Midbrain (tissue), 1 donor: Measurements from ENCODE around the gene PPP2R5D.
"Not testable (repeated sequence)": the region's sequence is repeated elsewhere in the genome, so short reads cannot be mapped to it uniquely, and the experiment has no call there.

Experiments used
- DNase-seq: peaks from one replicate; lab custom pipeline; 2025; lab: John Stamatoyannopoulos, UW

PPP2R5D gene

DNA sequence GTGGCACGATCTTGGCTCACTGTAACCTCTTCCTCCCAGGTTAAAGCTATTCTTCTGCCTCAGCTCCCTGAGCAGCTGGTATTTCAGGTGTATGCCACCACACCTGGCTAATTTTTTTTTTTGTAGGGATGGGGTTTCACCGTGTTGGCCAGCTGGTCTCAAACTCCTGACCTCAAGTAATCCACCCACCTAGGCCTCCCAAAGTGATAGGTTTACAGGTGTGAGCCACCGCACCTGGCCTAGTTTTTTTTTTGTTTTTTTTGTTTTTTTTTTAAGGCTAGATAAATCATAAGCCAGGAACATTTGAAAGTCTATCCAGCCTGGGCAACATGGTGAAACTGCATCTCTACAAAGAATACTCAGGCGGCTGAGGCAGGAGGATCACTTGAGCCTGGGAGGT is 48.0 kb downstream of the PPP2R5D start:
- DNase-seq = no peak

DNA sequence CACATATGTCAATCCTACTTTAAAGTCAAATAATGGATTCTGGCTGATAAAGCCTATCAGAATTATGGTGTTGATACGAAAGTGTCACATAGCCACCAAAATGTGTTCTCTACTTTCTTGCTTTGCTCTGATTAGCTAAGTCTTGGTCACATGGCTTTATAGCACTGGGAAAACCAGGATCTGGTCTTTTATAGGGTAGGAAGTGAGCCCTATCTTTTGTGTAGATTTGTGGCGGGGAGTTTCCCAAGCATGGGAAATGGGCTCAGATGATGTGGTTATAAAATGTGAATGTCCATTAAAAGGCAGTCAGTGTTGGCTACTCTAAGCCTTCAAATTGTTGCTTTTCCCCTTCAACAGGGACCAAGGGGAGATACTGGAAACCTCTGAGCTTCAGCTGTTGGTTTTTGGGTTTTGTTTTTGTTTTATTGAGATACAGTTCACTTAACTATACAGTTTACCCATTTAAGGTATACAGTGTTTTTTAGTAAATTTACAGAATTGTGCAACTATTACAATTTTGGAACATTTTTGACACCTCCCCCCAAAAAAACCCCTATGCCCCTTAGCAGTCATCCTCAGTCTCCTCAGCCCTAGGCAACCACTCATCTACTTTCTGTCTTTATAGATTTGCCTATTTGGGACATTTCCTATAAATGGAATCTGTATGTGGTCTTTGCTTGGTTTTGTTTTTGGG is 49.3 kb downstream of the PPP2R5D start:
- no peak for DNase-seq

DNA sequence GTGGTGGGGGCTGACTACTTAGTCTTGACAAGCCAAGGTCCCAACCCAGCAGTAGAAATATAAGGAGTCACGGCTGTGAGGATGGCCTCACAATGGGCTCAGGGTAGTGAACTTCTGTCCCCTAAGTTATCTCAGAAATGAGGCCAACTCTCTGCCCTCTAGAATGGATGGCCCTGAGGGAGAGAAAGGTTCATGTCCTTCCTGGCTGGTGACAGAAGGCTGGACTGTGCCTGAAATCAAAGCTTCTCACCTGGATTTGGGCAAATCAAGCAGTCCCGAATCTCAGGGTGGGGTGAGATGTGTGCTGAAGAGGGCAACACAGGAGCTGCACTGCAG is 49.8 kb downstream of the PPP2R5D start:
- DNase-seq = no peak

DNA sequence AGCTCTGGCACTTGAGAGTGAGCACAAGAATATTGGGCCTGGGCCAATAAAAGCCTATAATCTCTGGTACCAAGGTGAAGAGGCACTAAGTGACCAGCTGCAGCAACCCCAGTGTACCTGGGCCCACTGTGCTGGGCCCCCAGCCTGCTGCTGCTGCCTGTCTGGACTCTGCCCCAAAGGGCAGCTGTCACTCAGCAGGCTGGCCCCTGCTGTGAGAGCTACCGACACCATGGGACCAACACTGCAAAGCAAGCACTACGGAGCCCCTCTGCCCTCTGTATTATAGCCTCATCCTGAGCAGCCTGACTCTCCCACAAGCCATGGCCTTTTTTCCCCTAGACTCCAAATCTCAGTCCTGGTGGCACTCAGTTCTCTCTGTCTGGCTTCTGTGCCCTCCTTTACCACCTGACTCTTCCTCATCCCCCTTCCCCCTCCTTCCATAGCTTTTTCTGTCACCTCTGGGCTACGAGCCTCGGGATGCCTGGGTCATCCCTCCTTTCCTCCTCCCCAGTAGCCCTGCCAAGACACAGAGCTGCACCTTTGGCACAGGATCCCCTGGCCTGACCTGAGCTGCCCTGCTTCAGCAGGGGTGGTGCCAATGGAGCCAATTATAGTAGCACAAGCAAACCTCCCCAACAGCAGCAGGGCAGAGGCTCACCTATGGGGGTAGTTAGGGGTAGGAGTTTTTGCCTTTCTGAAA is 51.3 kb downstream of the PPP2R5D start:
- DNase-seq = no peak

DNA sequence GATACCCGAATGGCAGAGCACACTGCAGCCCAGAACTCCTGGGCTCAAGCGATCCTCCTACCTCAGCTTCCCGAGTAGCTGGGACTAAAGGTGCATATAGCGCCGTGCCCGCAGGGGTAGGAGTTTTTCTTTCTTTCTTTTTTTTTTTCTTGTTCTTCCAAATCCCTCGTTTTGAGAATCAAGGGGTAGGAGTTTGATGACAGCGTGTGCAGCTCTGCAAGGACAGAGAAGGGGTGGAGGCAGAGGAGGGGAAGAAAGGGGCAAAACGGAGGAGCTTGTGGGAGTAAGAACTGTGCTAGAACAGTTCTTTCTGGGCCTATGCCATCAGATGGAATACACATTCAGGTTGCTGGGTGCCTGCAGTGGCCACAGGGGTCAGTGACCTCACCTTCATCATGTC is 52.3 kb downstream of the PPP2R5D start:
- no peak for DNase-seq

DNA sequence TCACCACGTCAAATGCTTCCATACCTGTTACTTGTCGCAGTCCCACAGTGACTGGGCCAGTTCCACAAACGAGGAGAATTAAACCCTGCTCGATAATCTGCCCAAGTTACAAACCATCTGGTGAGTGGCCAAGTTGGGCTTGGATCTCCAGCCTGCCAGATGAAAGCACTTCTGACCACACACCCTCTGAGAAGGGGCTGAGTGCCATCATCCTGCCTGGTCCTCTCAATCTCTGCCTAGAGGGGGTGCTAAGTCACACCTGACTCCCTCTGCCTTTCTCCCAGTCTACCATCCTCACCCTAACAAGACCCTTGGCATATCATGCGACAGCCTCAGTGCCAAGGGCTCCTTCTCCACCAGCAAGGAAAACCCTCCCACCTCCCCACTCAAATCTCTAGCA is 52.8 kb downstream of the PPP2R5D start:
- DNase-seq = no peak

DNA sequence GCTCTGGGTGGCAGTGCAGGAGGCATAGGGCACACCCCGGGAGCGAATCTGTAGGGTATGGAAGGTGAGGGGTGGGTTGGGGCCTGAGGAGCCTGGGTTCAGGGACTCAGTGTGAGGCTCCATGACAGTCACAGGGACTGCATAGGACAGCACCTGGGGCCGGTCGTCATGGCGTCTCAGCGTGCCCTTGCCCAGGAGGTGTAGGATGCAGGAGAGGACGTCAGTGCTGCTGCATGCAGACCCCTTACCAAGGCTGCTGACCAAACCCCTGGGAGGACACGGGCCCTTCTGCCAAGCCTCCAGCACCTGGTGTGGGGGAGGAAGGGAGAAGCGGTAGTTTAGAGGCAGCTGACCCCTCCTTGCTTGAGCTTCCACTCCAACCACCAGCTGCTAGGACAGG is 53.3 kb downstream of the PPP2R5D start:
- DNase-seq = no peak

DNA sequence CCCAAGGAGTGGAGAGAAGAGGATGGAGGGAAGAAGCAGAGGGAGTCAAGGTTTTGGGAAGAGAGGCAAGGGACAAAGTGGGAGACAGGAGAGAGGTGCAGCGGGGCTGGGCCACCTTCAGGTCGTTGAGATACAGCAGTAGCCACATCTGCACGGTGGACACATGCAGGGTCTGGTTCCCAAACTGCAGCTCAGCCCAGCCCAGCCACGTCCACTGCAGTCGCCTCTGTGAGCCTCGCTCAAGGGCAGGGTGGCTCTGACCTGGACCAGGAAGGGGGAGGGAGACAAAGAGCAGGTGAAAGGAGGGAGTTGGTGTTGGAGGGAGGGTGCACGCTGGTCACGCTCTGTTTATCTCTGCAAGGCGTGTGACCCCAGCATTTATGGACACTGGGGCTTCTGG is 54.4 kb downstream of the PPP2R5D start:
- DNase-seq = no peak

DNA sequence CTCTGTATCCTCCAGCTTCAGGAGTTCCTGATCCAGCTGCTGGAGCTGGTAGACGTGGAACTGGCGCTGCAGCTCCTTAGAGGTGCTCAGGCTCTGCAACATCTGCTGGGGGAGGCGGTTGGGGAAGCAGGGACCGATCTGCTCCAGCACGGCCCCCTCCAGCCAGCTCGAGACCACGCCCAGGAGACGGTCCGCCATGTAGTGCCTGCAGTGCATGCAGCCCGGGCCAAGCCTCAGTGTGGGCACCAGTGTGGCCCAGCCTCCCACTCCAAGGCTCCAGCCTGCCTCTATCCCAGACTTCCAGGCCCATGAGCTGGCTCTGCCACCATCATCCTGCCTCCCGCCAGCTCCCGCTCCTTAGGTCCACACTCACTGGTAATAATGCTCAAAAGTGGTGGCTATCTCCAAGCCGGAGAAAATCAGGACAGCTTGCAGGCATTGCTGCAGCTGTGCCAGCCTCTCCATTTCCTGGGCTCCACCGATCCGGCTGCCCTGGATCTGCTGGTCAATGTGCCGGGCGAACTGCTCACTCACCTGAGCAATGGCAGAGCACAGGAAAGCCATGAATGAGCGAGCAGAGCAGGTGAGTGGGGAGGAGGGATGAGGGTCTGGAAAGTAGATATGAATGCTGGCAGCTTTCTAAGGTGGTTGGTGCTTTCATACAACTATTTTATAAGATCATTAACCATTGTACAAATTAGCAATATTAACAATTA is 56.3 kb downstream of the PPP2R5D start:
- no peak for DNase-seq

DNA sequence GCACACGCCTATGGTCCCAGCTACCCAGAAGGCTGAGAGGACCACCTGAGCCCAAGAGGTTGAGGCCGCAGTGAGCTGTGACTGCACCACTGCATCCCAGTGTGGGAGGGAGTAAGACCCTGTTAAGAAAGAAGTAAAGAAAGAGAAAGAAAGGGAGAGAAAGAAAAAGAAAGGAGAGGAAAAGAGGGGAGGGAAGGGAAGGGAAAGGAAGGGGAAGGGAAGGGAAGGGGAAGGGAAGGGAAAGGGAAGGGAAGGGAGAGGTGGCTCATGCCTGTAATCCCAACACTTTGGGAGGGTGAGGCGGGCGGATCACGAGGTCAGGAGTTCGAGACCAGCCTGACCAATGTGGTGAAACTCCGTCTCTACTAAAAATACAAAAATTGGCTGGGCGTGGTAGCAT is 57.1 kb downstream of the PPP2R5D start:
- not testable (repeated sequence) for DNase-seq

DNA sequence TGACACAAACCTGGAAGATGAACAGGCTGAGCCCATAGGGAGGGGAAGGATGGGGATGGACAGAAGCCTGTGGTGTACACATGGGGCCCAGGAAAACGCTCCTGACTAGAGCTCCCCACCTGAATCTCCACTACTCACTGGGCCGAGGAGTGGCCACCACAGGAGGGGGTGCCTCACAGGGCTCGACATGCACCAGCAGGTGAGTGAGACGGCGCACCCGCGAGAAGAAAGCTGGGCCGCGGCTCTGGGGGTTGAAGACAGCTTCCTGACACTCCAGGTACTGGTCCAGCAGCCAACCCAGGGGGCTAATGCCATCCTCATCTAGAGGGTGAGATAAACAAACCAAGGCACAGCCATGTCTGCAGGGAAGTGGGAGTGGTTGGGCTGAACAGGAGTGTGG is 58.9 kb downstream of the PPP2R5D start:
- DNase-seq = no peak

DNA sequence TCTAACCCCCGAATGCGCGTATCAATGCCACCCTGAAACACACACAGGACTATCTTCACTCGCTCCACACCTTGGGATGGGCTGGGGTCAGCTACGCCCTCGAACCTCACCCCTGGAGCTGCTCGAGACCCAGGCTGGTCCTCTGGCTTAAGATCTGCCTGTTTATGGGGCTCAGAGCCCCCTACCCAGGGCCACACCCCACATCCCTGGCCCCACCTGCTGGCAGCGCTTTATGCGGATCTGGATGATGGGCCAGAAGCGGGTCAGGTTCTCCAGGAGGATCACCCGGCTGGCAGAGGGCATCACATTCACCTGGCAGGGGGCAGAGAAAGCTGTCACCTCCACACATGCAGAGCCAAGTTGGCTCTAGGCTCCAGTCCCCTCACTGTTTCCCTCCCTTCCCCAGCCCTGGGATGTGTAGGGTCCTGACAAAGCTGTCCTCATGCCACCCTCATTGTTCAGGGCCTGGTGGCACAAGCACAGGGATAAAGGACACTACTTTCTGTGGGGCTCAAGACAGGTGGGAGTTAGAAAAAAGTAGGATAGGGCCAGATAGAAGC is 61.1 kb downstream of the PPP2R5D start:
- DNase-seq = no peak

DNA sequence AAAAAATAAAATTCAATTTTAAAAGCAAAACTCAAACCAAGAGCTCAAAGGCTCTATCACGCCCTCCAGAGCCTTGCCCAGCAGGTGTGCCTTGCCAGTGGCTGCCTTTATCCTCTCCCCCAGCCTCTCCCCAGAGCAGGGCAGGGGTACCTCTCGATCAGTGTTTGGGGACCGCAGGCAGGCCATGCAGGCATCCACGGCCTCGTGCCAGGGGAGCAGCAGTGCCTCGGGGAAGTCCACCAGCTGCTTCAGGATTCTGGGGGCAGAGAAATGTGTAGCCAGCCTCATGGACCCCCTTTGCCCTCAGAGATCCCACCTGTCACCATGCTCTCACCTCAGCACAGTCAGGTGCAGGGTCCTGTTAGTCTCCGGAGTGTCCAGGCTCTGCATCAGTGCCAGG is 63.6 kb downstream of the PPP2R5D start:
- no peak for DNase-seq

DNA sequence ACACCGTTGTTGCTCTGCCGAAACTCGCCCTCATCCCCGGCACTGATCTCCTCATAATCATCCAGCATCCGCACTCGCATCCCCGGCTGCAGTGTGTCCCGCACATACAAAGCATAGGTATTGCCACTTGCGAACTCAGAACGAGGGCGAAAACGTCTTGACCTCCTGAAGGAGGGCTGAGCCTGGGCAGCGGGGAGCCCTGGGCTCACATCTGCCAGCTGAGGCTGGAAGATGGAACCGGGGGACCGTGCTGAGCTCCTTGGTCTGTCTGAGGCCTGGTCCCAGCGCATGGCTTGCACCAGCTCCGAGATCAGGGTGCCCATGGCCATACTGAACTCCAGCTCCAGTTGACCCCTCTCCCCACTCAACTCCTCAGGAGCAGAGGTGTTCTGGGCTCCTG is 66.6 kb downstream of the PPP2R5D start:
- DNase-seq = no peak

DNA sequence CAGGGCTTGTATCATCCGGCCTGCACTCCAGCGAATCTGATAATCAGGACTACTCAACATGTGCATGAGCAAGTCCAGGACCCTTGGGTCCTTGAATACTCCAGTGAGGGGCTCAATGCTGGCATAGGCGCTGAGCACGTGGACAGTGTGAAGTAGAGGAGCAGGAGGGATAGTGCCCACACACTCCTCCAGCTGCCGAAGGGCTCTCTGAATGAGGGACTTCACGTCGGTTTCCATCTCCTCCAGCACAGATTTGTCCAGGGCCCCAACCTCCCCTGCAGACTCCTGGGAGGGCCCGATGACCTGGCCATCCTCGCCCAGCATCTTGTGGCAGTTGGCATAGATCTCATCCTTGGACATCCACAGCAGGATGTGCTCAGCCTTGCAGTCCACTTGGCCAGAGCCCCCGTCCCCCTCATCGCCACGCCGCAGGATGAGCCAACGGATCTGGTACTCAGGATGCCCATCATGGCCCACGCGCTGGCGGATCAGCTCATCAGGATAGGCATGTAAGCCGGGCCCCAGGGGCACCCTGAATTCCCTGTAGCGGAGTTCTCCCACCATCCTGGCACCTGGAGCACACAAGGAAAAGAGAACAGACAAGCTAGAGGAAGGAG is 68.0 kb downstream of the PPP2R5D start:
- no peak for DNase-seq

DNA sequence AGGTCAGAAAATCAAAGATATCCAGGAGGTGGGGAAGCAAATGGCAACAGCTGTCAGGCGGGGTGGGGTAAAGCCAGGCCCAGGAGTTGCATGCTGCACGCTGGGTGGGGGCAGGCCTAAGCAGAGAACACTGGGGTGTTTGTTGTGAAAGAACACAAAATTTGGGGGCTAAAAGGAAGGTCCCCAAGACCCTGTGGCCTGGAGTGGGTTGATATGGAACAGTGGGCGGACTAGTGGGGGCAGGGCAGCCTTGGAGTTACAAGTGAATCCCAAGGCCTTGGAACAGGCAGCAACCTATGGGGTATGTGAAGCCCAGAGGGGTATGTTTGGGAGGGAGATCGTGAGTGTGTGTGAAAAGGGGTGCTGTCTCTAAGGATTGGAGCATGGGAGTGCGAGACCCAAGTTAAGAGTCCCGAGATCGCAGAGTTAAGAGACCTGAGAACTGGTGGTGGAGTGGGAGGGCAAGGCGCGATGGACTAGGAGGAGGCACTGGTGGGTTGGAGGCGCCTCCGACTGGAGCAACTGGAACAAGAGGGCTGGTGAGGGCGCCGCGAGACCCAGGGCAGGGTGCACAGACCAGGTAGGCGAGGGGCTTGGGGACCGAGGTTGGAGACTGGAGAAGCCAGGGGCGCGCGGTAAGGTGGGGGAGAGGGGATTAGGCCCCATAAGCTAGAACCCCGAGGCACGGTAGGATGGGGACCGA is 68.6 kb downstream of the PPP2R5D start:
- DNase-seq = no peak

DNA sequence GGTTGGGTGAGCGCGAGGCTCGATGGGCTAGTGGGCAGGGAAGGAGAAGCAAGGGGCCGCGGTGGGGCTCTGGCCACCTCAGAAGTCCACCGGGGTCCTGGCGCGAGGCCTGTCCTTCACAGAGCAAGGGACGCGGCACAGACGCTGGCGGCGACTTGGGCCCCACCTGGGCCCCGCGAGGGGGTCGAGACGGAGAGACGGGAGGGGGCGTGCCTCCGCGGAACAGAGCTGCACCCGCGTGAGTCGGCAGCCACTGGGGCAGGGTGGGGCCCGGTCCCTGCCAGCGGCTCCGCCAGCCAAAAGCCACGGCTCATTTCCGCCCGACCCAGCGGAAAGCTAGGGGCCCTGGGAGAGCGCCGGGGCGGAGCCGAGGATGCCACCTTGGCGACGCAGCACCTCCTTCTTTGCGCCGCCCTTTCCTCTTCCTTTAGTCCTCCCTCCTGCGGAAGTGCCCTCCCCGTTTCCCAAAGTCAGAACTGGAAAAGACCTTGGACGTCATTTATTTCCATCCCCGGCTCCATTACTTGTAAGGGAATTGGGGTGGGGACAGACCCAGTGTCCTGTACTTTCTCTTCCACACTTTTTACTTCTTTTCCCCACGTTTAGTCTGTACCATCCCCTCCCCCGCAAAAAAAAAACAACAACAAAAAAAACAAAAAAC is 69.3 kb downstream of the PPP2R5D start, which contains the start of gene CUL7:
CUL7 (minus strand) TSS at position 307 of the 661 bp plus-strand sequence. CDS start 1,063 bp downstream, outside the sequence.
- DNase-seq = peak; percentile 80

DNA sequence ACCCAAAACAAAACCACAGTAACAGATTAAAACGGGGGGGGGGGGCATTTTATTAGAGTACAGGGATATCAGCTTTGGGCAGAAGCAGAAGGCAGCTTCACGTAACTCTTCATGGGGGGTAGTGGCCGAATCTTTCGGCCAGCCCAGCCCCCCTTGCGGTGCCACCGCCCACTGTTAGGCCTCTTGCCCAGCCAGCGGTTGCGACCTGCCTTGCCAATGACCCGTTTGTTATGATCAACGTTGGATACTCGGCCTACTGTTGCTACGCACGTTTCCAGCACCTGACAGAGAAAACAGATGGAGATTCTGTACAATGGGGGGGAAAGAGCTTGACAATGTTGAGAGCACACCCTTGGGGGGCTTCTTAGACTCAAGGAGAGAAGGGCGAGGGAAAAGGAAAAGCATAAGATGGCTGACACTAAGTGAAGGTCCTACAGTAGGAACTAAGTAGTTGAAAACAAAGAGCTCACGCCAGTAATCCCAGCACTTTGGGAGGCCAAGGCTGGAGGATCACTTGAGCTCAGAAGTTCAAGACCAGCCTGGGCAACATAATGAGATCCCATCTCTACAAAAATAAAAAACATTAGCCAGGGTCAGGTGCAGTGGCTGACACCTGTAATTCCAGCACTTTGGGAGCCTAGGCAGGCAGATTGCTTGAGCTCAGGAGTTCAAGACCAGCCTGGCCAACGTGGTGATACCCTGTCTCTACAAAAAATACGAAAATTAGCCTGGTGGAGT is 70.0 kb downstream of the PPP2R5D start:
- DNase-seq = no peak

DNA sequence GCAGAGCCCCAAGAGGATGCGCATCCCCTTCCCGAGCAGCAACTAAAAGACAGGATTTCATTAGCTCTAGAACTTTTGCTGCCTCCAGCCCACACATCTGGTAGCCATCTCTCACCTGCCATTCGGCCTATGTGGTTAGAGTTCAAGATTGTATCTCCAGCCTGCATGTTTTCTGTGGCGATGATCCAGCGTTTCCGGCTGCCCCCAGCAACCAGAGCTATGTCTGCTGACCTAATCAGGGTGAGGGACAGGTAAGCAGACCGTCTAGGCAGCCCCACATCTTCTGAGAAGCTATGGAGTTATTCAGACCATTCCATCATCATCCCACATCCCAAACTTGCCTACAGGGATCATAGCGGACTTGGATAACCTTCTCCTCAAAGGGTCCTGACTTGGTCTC is 71.6 kb downstream of the PPP2R5D start:
- no peak for DNase-seq

DNA sequence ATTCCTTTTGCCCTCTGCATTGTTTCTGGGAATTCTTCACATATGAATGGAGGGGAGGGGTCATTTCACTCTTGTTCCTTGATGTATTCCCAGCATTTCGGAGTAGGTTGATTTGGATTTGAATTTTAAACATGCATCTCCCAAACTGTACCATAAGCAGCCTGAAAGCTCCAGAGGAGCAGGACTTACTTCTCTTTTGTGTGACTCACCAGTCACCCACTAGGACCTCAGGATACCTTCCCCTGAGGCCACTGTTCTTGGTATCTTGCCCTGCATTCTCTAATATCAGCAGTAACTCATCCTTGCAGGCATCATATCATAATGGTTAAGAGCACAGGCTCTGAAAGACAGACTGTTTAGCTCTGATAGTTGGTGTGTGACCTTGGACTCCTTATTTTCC is 74.2 kb downstream of the PPP2R5D start:
- no peak for DNase-seq
